A172 (cell line): Measurements from ENCODE around the gene NRAP. TPM values are rescaled to one million over a fixed set of nuclear protein-coding genes. Genes with fewer than 3 reads are reported as not detected.

Experiments
- DNase-seq: peaks from one replicate; pipeline ENCODE4 v3.0.0-alpha.2; 2015; ENCODE audit warnings: low spot score
- total RNA-seq: library from RNA; depleted of rRNA; stranded (reverse); fragments of >200 nt; shearing (Covaris generic); gene quantifications from 2 replicates; pipeline ENCODE4 v1.2.3, GENCODE V29; 2014

Gene NRAP
- total RNA-seq, 1 experiment from 2014 or later: not detected

DNA sequence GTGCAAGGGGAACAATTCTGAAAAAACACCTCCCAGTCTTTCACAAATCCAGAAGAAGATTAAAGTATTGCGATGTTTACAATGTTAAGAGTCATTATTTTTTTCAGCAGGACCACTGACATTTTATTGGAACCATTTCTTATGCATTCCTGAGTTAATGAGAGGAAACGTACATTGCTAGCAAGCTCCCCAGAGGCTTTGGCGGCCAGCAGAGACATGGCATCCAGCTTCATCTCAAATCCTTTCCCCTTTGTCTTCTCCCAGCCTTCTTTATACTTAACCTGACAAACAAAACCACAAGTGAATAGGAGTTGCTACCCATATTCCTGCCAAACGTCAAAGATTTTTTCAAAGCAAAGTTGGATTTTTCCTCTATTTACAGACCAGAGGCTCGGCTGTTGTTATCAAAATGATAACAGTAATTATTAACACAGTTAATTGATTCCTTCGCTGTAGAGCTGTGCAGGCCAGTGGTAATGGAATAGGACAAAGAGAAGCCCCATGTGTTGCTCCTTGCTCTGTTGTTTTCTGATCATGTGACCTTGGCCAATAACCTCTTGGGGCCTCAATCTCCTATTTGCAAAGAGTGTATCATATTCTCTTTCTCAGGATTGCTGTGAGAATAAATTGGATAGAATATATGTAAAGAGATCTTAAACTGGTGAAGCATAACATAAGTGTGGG lies 32.0 kb downstream of the NRAP start:
- peak; percentile 21 for DNase-seq

DNA sequence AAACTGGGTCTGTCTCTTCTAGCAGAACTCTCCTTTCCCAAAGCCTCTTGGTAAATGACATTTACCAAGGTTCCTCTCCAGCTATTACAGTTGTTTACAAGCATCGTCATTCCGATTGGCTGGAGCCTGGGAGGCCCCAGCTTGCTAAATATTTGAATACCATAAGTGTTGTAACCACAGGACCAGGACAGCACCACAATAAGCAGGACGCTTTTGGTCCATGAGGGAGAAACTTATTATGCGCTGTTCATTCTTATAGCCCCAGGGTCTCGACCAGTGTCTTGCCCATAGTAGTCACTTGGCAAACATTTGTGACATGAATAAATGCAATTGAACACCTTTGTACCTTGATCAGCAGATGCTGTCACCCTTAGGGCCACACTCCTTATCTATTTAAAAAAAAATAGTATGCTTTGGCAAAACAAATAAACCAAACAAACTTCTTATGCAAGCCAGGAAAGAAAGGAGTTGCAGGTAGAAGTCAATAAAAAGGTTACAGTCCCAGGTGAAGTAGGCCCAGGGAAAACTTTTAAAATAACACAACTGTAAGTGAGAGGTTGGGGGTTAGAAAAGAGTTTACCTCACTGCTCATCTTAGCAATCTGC lies 32.8 kb downstream of the NRAP start:
- DNase-seq: no peak

DNA sequence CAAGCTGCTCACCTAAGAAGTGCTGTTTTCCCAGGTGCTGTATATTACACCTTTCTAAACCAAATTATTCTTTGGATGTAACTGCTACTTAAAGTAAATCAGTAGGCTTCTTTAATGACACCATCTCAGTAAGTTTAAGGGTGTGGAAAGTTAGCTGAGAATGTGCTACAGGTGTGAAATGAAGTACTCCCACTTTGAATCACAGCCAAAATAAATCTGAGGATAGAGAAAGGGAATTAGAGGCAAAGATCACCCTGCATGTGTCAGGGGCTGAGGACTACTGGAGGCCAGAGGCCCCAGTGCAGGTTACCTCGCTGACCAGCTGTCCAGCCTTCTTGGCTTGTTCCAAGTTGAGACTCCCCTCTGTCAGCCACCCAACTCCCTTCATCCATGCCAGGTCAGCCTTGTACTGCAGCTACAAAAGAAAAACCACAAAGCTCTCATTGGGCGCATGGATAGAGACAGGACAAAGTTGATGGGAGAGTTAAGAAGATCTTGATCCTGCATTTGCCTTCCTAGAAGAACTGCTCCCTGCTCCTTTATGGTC lies 35.2 kb downstream of the NRAP start:
- DNase-seq: no peak

DNA sequence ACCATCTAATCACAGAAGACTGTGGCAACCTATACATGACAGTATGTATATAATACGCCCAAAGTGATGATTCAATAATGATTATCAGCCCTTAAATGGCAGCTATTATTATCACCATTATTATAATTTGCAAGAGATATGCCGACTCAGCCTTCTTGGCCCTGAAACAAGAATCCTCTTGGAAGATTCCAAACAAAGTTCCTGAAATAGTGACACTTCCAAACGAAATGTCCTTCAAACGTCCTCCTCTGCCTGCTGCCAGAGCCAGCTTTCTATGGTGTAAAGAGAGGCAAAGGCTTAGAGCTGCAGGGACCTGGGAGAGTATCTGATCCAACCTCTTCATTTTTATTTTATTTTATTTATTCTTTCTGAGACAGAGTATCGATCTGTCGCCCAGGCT lies 36.0 kb downstream of the NRAP start:
- DNase-seq: no peak

DNA sequence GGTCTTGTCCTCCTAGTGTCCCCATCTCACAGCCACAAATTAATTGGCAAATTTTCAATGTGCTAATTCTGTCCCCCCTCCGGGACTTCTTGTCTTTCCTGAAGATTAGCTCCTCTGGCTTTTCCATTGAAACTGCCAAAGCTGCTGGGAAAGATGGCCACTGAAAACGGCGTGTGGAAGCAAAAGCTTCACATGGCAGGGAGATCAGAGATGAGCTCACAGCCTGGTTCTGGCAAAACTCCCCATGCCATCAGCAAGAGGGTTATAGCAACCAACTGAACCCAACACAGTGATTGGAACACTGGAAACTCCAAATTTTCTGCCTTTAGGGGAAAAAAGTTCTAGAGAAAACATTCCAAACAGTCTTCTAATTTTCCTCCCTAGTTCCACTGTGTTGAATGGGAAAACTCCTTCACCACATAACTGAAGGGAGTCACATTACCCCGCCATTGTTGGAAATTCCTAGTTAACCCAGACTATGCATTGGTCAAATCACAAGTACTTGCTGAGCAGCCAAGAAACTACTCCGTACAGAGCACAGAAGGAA lies 37.0 kb downstream of the NRAP start:
- DNase-seq: no peak

DNA sequence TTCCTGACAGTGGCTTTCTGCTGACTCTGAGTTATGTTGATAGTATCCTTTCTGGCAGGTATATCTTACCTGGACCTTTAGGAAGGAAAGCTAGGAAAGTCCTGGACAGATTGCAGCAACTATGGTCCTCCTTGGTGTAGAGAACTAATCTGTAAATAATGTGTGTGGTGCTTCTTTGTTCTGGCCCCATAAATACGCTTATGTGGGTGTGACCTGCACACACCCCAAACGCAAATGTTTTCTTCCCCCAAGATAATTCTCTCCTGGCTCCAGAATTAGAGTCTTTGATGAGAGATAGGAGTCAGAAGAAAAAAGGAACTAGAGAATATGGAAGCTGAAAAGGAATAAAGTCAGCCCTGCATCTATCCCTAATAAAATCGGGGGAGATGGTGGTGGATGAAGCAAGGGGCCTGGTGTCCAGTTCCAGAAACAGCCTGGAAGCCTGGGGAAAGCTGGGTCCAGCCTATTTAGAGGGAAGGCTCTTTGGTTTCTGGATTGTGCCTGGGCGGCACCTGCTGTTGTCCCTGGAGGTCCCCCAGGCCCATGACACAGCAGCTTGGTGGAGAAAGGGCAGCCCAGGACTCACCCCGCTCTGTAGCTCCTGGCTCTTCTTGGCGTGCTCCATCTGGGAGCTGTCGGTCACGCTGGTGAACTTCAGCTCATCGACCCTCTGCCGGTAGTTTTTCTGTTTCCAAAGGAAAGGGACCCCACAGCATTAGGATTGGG lies 38.2 kb downstream of the NRAP start:
- DNase-seq: no peak

DNA sequence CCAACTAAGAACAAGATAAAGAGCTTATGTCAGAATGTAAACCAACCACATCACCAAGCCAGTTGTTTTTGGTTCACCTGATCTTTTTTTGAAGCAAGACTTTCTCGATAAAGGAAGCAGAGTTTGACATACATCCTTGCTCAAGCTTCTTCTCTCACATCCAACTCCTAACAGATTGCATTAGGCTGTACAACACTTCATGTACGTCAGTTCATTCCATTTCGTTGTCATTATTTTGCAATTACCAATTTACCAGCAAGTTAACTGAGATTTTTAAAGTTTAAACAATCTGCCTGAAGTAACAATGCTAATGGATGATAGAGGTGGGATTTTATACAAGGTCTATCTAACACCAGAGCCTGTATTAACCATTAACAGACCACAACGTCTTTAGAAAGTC lies 41.0 kb downstream of the NRAP start:
- no peak for DNase-seq

DNA sequence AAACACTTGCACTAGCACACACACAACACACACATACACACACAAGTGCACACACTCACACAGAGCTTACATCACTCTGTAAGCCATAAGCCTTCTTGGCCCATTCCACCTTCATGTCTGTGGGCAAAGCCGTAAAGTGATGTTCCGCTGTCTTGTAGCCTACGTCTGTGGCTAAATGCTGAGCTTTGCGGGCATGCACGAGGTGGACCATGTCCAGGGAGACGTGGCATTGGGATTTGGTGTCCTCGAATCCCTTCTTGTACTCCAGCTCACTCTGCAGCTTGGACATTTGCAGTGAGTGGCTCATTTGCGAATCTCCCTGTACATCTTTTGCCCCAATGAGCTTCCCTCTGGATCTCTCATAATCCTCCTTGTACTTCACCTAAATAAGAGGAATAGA lies 42.0 kb downstream of the NRAP start:
- no peak for DNase-seq

DNA sequence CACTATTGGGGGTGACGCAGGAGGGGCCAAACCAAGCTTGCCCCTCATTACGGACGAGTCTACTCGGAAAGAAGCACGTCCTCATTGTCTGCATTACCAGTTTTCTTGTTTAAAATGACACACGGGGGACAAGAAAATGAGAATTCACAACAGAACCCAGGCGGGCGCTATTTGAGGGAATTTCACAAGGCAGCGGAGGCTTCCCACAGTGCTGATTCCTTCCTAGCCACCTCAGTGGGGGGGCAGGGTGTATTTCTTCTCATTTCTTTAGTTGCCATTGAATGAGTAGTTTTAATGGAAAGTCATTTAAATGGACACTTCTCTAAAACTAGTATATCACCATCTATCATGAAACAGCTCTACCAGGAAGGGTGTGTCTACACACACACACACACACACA lies 42.9 kb downstream of the NRAP start:
- no peak for DNase-seq

DNA sequence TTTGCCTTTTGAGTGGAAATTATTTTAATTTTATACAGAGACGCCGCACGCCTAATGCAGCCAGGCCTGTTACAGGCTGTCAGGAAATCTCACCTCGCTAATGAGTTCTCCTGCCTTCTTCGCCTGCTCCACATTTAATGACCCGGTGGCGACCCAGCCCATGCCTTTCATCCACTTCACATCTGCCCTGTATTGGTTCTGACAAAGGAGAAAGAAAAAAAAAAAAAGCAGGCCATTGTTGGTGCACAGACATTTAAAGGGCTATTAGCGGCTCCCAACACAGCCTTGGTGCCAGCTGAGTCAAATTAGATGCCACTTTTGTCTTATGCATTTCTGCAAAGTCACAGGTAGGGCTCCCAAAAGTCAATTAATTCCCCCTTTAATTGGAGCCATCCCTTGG lies 43.3 kb downstream of the NRAP start:
- no peak for DNase-seq

DNA sequence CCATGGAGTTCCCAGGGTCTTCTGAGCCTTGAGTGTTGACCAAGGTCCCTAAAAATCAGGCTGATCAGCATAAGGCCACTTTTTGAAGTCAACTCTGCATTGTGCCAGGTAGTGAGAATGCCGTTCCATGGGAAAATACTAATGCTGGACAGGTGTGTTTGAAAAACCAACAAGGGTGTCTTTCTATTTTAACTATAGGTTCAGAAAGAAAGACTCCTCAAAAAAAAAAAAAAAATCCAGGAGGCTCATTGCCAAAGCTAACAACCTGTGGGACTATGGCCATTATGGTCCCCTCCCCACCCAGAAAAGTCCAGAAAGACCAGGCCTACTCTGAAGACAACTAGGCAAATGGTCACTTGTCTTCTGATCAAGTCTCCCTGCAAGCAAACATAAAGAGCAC lies 44.4 kb downstream of the NRAP start:
- DNase-seq: no peak

DNA sequence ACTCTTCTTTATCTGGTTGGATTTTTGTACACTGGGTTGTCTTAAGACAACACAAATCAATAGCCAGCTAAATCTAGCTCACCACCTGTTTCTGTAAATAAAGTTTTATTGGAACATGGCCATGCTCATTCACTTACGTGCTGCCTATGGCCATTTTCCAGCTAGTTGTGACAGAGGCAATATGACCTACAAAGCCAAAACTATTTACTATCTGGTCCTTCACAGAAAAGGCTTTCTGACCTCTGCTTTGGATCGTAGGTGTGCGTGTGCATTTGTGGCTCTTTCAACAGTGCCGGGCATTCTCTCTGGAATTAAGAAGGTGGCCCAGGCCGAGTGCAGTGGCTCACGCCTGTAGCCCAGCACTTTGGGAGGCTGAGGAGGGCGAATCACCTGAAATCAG lies 45.5 kb downstream of the NRAP start:
- no peak for DNase-seq

DNA sequence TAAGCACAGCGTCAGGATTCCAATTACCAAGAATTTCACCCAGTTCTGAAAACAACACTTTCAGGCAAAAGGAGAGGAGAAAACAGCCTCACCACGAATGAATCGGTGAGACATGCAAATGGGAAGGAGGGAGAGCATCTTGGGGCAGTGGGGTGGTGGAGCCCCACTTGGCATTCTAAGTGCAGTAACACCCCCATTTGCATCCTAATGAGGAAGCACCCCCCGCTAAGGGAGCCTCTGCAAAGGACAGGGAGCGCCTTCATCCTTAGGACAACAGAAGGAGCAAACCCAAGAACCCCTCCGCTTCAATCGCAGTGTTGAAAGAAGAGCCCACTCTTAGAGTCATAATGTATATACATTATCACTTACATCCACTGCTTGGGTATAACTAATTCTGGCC lies 46.8 kb downstream of the NRAP start:
- DNase-seq: no peak

DNA sequence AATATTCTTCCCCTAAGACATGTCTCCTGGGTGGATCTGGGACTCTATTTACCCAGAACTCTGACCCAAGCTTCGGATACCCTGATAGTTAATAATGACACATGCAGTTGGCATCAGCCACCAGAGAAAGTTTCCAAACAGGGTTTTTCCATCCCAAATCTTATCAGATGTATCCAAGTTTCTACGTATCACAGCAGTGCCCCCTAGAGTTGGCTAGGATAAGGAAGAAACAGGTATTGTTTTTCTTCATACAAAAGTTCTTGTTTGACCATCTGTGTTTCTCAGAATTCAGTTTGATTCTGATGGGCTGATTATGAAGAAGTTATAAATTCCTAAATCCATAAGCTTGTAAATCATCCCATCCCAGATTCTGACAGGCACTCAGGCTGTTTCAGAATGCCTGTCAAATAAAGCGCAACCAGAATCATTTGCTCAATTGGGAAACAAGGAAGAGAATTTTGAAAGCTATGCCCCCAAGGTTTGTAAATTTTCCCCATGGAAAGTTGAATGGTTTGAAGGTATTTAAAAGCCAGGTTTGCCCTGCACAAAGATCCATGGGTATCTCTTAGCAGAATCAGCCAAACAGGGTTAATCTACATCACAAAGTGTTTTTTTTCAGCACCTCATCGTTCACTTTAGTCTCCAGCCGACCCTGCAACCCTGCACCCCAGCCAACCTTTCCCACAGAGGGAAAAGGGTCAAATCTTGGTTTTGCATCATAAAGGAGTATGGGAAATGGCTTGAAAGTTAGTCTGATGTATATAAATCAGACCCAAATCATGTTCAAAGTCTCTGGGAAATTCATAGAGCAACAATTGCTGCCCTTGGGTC lies 47.4 kb downstream of the NRAP start:
- no peak for DNase-seq

DNA sequence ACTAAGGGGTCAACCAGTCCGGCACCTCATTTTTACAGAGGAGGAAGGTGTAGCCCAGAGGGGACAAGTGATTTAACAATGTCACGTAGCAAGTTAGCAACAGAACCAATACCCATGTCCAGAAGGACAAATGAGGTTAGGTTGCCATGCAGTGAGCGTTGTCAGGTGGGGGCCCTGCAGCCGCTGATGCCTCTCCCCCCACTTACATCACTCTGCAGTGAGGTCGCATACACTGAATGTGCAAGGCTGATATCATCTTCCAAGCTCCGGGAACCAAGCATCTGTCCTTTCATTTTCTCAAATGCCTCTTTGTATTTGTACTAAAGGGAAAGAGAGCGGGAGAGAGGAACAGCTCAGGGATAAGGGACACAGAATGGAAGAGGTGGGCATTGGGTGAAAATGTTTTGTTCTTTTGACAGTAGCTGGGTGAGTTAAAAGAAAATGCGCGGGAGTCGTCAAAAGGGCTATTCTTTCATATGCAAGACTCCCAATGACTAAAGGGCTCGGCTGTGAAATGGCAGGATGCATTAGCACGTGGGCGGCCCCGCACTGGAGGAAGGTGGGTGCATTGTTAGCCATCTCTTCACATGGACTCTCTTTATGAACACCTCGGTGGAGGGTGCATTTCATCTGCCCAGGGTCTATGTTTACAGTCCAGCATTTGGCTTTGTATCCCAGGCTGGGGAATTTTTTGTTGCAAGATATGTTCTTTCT lies 49.7 kb downstream of the NRAP start:
- DNase-seq: no peak

DNA sequence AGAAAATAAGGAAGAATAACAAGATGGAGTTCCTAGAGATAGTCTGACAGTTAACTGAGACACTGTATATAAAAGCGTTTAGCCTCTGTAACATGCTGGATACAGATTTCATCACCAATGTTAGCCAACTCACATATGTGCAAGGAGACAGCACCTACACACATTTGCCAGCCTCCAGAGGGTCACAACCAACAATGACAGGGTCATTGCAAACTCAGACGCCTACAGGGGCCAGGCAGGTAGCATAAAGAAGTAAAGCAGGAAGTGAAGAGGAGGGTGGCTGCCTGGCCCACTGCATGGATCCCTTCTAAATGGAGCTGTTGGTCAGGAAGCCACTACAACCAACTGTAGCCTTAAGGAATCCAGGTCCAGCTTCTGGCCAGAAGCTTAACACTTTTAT lies 50.4 kb downstream of the NRAP start:
- DNase-seq: no peak

DNA sequence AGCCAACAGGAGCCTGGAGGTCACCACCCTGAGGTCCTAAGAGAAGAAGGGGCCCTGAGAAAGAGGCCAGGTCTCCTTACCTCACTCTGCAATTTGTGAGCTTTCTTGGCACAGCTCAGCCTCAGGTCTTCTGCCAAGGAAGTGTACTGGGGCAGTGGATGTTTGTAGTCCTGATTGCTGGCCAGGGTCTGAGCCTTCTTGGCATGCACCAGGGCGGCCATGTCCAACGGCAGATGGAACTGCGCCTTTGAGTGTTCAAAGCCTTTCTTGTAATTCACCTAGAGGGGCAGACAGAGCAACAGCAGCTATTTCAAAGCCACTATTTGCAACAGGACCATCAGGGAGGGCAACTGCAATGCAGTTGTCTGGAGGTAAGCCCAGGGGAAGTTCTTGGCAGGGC lies 51.7 kb downstream of the NRAP start:
- DNase-seq: no peak

DNA sequence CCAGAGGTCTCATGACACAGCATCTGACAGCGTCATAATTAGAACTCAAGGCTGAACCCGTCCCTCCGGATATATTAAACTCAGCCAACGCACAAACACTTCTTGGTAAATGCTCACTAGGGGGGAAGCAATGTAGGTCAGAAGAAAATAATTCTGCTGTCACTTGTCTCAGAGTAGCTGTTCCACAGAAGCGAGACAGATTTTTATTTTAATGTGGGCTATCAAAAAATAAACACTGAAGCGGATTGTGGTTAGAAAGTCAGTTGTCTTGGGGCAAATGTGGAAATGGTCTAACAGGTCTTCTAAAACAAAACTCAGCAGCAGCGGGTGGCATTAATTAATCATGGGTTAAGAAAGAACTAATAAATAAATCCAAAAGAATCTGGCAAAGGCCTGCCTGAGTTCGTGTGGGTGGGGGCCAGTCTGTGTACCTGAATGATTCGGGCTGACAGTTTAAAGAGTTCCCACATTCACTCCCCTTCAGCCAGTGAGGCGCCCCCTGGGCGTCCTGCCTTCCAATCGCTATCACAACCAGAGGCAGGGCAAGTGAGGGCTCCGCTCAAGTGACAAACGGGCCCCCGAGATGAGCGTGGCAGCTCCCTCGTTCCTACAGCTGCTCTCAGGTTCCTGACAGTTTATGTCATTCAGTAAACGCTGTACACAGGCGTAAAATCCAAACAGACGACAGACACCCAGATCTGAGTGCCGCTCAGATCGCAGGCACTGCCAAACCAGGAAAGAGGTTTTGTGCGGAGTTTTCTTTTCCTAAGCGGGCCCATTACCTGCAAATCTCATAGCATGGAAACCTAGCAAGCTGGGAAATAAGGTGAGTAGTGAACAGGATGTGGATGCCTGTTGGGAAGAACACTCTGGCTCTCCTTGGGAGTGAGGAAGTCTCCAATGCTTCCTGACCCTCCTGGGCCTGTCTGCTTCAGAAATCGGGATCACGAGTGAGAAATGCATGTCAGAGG lies 52.9 kb downstream of the NRAP start:
- no peak for DNase-seq

DNA sequence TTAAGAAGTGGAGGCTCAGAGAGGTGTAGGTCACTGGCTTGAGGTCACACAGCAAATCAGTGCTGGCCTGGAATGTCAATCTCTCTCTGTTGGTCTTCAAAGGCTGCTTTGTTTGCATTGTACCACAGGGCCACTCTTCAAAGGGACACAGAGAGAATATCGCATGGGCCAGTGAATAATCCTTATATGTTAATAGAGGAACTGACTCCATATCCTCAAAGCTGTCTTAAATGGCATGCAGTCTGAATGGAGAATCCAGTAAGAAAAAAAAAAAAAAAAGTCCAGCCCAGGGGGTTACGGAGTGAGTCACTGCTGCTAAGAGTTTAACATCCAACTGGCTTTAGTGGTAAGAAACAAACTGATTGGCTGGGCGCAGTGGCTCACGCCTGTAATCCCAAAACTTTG lies 54.1 kb downstream of the NRAP start:
- DNase-seq: peak; percentile 28
